GM19238 (cell line): ENCODE results near the gene KLHL29.

Experiments used
- DNase-seq: peaks from one replicate; pipeline ENCODE4 v3.0.0; 2011; ENCODE audit warnings: low spot score; ENCODE audit not compliant: insufficient read length

KLHL29 gene

GRCh38 chr2:23447405-23447804 lies 62.4 kb downstream of the KLHL29 start:
- no peak for DNase-seq

- no peak for DNase-seq
Observed at GRCh38 chr2:23448906-23449305, 63.9 kb downstream of the KLHL29 start.

- peak; percentile 27 for DNase-seq
Observed at GRCh38 chr2:23449413-23449812, 64.4 kb downstream of the KLHL29 start.

- DNase-seq: no peak
Observed at GRCh38 chr2:23449831-23450331, 64.9 kb downstream of the KLHL29 start.

GRCh38 chr2:23452372-23452771 lies 67.4 kb downstream of the KLHL29 start:
- DNase-seq: no peak

GRCh38 chr2:23452853-23453420 lies 68.0 kb downstream of the KLHL29 start:
- no peak for DNase-seq

- DNase-seq: no peak
Observed at GRCh38 chr2:23453432-23453831, 68.5 kb downstream of the KLHL29 start.

- no peak for DNase-seq
Observed at GRCh38 chr2:23453836-23454460, 69.0 kb downstream of the KLHL29 start.

GRCh38 chr2:23454501-23455120 lies 69.6 kb downstream of the KLHL29 start:
- no peak for DNase-seq

GRCh38 chr2:23456396-23456795 lies 71.4 kb downstream of the KLHL29 start:
- DNase-seq: no peak

GRCh38 chr2:23456881-23457760 lies 72.1 kb downstream of the KLHL29 start:
- no peak for DNase-seq

GRCh38 chr2:23457990-23458682 lies 73.2 kb downstream of the KLHL29 start:
- DNase-seq: no peak

- DNase-seq: no peak
Observed at GRCh38 chr2:23459032-23459431, 74.1 kb downstream of the KLHL29 start.

GRCh38 chr2:23460228-23460627 lies 75.2 kb downstream of the KLHL29 start:
- no peak for DNase-seq

GRCh38 chr2:23460993-23461392 lies 76.0 kb downstream of the KLHL29 start:
- no peak for DNase-seq

- DNase-seq: no peak
Observed at GRCh38 chr2:23464156-23464555, 79.2 kb downstream of the KLHL29 start.

- no peak for DNase-seq
Observed at GRCh38 chr2:23464905-23465537, 80.0 kb downstream of the KLHL29 start.

- no peak for DNase-seq
Observed at GRCh38 chr2:23465936-23466335, 81.0 kb downstream of the KLHL29 start.

GRCh38 chr2:23467618-23468017 lies 82.6 kb downstream of the KLHL29 start:
- DNase-seq: no peak

- no peak for DNase-seq
Observed at GRCh38 chr2:23468474-23469141, 83.6 kb downstream of the KLHL29 start.
